GM18907 (cell line): ENCODE results near the gene NBEA.
"Not testable (repeated sequence)": the region's sequence is repeated elsewhere in the genome, so short reads cannot be mapped to it uniquely, and the experiment has no call there.

Experiments
- ATAC-seq: cut with Tn5 transposase; IDR thresholded peaks from one replicate; pipeline ENCODE4 v1.9.1; 2021; ENCODE audit warnings: mild to moderate bottlenecking, moderate library complexity; ENCODE audit not compliant: unreplicated experiment

The NBEA gene

GRCh38 chr13:34944274-34944634, 2.2 kb downstream of the NBEA start:
- no peak for ATAC-seq

- no peak for ATAC-seq
Measured at GRCh38 chr13:34944751-34945150, 2.7 kb downstream of the NBEA start.

GRCh38 chr13:34951528-34951927, 9.5 kb downstream of the NBEA start:
- no peak for ATAC-seq

- no peak for ATAC-seq
Measured at GRCh38 chr13:34959489-34959888, 17.4 kb downstream of the NBEA start.

GRCh38 chr13:34964558-34964957, 22.5 kb downstream of the NBEA start:
- no peak for ATAC-seq

- ATAC-seq = no peak
Measured at GRCh38 chr13:34967851-34968562, 25.9 kb downstream of the NBEA start.

- ATAC-seq = not testable (repeated sequence)
Measured at GRCh38 chr13:34969539-34969938, 27.5 kb downstream of the NBEA start.

GRCh38 chr13:34970961-34971360, 28.9 kb downstream of the NBEA start:
- ATAC-seq = no peak

- ATAC-seq = no peak
Measured at GRCh38 chr13:34971473-34971872, 29.4 kb downstream of the NBEA start.

- not testable (repeated sequence) for ATAC-seq
Measured at GRCh38 chr13:34985199-34985598, 43.1 kb downstream of the NBEA start.

- no peak for ATAC-seq
Measured at GRCh38 chr13:34988330-34988791, 46.3 kb downstream of the NBEA start.

- no peak for ATAC-seq
Measured at GRCh38 chr13:34990399-34991214, 48.5 kb downstream of the NBEA start.

- ATAC-seq = no peak
Measured at GRCh38 chr13:34993470-34993869, 51.4 kb downstream of the NBEA start.

GRCh38 chr13:35003734-35004133, 61.7 kb downstream of the NBEA start:
- ATAC-seq = not testable (repeated sequence)

GRCh38 chr13:35005051-35005450, 63.0 kb downstream of the NBEA start:
- no peak for ATAC-seq

GRCh38 chr13:35014606-35015213, 72.6 kb downstream of the NBEA start:
- ATAC-seq = no peak

- ATAC-seq = no peak
Measured at GRCh38 chr13:35016362-35017112, 74.5 kb downstream of the NBEA start.

- ATAC-seq = no peak
Measured at GRCh38 chr13:35025314-35025713, 83.2 kb downstream of the NBEA start.

GRCh38 chr13:35028338-35028867, 86.3 kb downstream of the NBEA start:
- ATAC-seq = no peak

- ATAC-seq = no peak
Measured at GRCh38 chr13:35039012-35039411, 96.9 kb downstream of the NBEA start.

- ATAC-seq = no peak
Measured at GRCh38 chr13:35046587-35046986, 104.5 kb downstream of the NBEA start.
